MCF 10A (cell line): ENCODE data around the gene ADAM8. TPM values are rescaled to one million over a fixed set of nuclear protein-coding genes. Genes with fewer than 3 reads are reported as not detected.
A peak's percentile ranks its signal among the peaks of the same experiment; 100 is the strongest.

ENCODE experiments used
- BruUV-seq: library from RNA; stranded (reverse); fragments of 400-500 nt; replicated peaks from 2 replicates; lab custom pipeline; 2021; lab: Mats Ljungman, UMichigan
- CTCF ChIA-PET: fragments of 300-600 bp; sonication (Branson Sonifier 250); formaldehyde crosslinking; extraction: SDS; loops from one replicate; lab custom pipeline; 2021; ENCODE audit warnings: antibody characterized with exemption, inconsistent platforms; lab: Yijun Ruan, JAX
- POLR2A ChIA-PET: fragments of 300-600, 350-650 bp; sonication (Branson Sonifier 250); formaldehyde crosslinking; extraction: SDS; loops from one replicate; lab custom pipeline; 2020; ENCODE audit warnings: antibody characterized with exemption, inconsistent platforms; lab: Yijun Ruan, JAX
- DNase-seq: peaks from one replicate; pipeline ENCODE4 v3.0.0-alpha.2; 2018; ENCODE audit not compliant: unreplicated experiment
- H3K27ac Mint-ChIP-seq: one replicate; pipeline ENCODE4 v1.8.0; 2022; ENCODE audit warnings: mild to moderate bottlenecking, low read depth, mixed read lengths; ENCODE audit not compliant: unreplicated experiment
- H3K27me3 Mint-ChIP-seq: one replicate; pipeline ENCODE4 v1.8.0; 2022; ENCODE audit warnings: mixed read lengths; ENCODE audit not compliant: insufficient read depth, unreplicated experiment
- H3K36me3 Mint-ChIP-seq: one replicate; pipeline ENCODE4 v1.8.0; 2022; ENCODE audit warnings: mild to moderate bottlenecking, moderate library complexity, mixed read lengths; ENCODE audit not compliant: insufficient read depth, unreplicated experiment
- H3K4me1 Mint-ChIP-seq: one replicate; pipeline ENCODE4 v1.8.0; 2022; ENCODE audit warnings: mixed read lengths; ENCODE audit not compliant: insufficient read depth, unreplicated experiment
- H3K4me3 Mint-ChIP-seq: one replicate; pipeline ENCODE4 v1.8.0; 2022; ENCODE audit warnings: mild to moderate bottlenecking, moderate library complexity, mixed read lengths; ENCODE audit not compliant: unreplicated experiment
- H3K9me3 Mint-ChIP-seq: one replicate; pipeline ENCODE4 v1.8.0; 2022; ENCODE audit warnings: mixed read lengths; ENCODE audit not compliant: unreplicated experiment
- intact Hi-C: fragments of 100-400 bp; cut with micrococcal nuclease; formaldehyde crosslinking; loops from 2 replicates; pipeline ENCODE4 v1.14.1; 2022
- total RNA-seq: library from RNA; stranded (reverse); gene quantifications from 2 replicates; pipeline ENCODE4 v1.2.3, GENCODE V29; 2022
- TF ChIP-seq, protein P1 (sequence below): fragments of 200-600 bp; IDR thresholded peaks from one replicate; pipeline ENCODE4 v1.8.0; 2022; ENCODE audit warnings: antibody characterized with exemption, mild to moderate bottlenecking; ENCODE audit not compliant: unreplicated experiment

The ADAM8 gene
- total RNA-seq, 1 experiment from 2014 or later, result 23.2 TPM

DNA sequence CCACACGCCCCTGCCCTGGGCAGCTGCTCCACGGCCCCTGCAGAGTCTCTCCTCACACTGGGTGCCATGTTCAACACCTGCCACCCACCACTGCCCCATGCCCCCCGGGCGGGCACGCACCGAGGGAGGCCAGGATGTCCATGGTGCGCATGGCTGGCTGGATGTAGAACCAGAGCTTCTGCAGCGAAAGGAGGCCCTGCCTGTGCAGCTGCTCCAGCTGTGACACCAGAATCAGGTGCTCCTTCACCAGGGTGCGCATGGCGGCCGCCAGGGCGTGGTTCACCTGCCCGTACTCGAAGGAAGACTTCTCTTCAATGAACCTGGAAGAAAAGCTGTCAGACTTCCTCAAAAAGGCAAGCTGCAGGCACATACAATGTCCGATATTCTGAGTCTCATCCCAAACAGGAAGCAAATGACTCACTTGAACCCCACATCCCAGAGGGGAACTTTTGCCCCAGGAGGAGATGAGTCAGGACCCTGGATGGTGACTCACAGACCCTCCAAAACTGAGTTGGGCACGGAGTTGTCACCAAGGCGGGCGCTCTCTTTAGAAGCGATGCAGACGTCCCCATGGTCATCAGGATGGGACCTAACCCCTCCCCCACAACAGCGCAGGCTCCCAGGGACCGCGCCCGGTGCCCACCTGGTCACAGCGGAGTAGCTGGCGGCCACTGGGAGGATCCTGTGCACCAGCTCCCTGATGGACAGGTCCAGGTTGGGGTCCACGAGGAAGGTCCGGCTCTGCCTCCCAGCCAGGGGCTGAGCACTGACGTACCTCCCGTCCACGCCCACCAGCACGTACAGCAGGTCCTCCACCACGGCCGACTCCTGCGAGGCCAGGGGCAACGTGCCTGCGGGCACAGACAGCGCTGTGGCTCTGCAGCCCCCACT is 16.5 kb upstream of the ADAM8 start:
- no TSS peak for BruUV-seq
- ChIA-PET POLR2A (interaction anchor here (0.9 to 1.2 kb wide), 2 partner anchors 15 to 18 kb away, joined by 4 read pairs; no protein-coding TSS in a partner anchor), CTCF (interaction anchor here (0.7 to 1.6 kb wide), 5 partner anchors 9 to 36 kb away, joined by 3 to 11 read pairs (median 3); no protein-coding TSS in a partner anchor)
- Mint-ChIP-seq H3K27me3 (no peaks in the 10 kb centered on the region), H3K4me3 (no peak overlapping the region), H3K9me3 (no peaks in the 10 kb centered on the region), H3K27ac (no peak overlapping the region), H3K4me1 (peaks cover 4% of the 10 kb centered on the region), H3K36me3 (peaks cover 87% of the 10 kb centered on the region)
- TF ChIP-seq, protein P1, sequence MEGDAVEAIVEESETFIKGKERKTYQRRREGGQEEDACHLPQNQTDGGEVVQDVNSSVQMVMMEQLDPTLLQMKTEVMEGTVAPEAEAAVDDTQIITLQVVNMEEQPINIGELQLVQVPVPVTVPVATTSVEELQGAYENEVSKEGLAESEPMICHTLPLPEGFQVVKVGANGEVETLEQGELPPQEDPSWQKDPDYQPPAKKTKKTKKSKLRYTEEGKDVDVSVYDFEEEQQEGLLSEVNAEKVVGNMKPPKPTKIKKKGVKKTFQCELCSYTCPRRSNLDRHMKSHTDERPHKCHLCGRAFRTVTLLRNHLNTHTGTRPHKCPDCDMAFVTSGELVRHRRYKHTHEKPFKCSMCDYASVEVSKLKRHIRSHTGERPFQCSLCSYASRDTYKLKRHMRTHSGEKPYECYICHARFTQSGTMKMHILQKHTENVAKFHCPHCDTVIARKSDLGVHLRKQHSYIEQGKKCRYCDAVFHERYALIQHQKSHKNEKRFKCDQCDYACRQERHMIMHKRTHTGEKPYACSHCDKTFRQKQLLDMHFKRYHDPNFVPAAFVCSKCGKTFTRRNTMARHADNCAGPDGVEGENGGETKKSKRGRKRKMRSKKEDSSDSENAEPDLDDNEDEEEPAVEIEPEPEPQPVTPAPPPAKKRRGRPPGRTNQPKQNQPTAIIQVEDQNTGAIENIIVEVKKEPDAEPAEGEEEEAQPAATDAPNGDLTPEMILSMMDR, result no peak
- intact Hi-C loops, result no loop called here
- DNase-seq, result peak; percentile 93

DNA sequence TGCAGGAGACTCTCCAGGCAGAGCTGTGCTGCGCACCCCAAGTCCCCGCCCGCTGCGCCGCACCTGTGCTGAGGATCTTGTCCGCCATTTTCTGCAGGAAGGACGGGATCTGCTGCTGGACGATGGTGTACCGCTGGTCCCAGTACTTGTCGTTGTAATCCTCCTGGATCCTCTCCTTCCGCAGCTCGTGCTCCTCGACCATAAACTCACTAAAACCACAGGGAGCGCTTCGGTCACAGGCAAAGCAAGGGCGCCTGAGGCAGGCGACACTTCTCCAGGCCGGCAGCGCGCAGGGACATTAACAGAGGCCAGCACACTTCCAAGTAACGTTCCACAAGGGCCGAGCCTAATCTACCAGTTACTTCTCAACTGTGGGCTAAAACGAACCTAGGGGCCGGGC is 13.1 kb upstream of the ADAM8 start:
- POLR2A ChIA-PET, result no interaction called here
- no peak for DNase-seq
- H3K36me3 Mint-ChIP-seq, result peaks cover 85% of the 10 kb centered on the region

DNA sequence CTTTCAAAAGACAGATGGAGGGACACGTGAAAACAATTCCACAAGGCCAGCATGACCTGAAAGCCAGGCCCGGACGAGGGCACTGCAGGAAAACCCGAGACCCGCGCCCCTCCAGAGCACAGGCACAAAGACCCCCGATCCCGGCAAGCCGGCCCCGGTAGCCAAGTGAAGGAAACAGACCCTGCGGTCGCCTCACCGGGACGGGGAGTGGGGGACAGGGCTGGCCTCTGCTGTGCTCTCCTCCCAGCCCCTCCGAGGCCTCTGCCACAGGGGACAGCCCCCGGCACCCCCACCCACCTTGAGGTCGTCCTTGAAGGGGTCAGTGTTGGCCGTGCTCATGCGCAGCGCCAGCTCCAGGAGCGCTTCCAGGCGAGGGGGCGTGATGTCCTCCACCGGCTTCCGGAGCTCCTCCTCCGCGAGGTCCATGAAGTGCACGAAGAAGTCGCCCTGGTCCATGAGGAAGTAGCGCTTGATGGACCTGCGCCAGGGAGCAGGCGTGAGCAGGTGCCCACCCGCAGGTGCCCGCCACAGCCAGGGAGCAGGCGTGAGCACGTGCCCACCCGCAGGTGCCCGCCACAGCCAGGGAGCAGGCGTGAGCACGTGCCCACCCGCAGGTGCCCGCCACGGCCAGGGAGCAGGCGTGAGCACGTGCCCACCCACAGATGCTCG is 11.3 kb upstream of the ADAM8 start:
- no peak for DNase-seq
- H3K27ac Mint-ChIP-seq, result no peak overlapping the region
- POLR2A ChIA-PET, result no interaction called here
- TF ChIP-seq, protein P1, result no peak
- BruUV-seq, result no TSS peak
- H3K4me3 Mint-ChIP-seq, result no peak overlapping the region
- peaks cover 79% of the 10 kb centered on the region for H3K36me3 Mint-ChIP-seq
- H3K27me3 Mint-ChIP-seq, result no peaks in the 10 kb centered on the region
- H3K9me3 Mint-ChIP-seq, result no peaks in the 10 kb centered on the region
- CTCF ChIA-PET, result interaction anchor here (0.6 to 2.0 kb wide), 6 partner anchors 9 to 243 kb away, joined by 3 to 14 read pairs (median 4); no protein-coding TSS in a partner anchor
- intact Hi-C loops, result no loop called here
- no peaks in the 10 kb centered on the region for H3K4me1 Mint-ChIP-seq

More for the DNA sequence above, 13.1 kb upstream of the ADAM8 start:
- H3K9me3 Mint-ChIP-seq, result no peaks in the 10 kb centered on the region
- H3K27me3 Mint-ChIP-seq, result no peaks in the 10 kb centered on the region
- H3K27ac Mint-ChIP-seq, result no peak overlapping the region
- intact Hi-C loops, result no loop called here
- no peak overlapping the region for H3K4me3 Mint-ChIP-seq
- no TSS peak for BruUV-seq
- H3K4me1 Mint-ChIP-seq, result peaks cover 3% of the 10 kb centered on the region
- TF ChIP-seq, protein P1, result no peak
- CTCF ChIA-PET, result no interaction called here

DNA sequence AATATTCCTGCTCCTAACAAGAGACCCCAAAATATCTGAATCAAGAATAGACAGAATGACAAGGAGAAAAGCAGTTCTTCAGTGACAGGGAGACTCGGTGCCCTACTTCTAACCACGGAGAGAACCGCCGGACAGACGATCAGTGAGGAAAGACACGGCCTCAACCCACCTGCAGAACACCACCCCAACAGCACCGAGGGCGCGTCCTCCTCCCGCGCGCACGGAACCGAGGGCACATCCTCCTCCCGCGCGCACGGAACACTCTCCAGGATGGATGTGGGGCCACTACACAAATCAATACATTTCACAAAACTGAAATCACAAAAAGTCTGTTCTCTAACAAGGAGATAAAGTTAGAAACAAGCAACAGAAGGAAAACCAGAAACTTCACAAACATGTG is 9.7 kb upstream of the ADAM8 start:
- TSS peak; percentile 29 for BruUV-seq
- intact Hi-C loops, result no loop called here
- POLR2A ChIA-PET, result no interaction called here
- Mint-ChIP-seq H3K27me3 (no peaks in the 10 kb centered on the region), H3K4me1 (no peaks in the 10 kb centered on the region), H3K9me3 (no peaks in the 10 kb centered on the region), H3K4me3 (no peak overlapping the region), H3K27ac (peak overlapping the region; percentile 66), H3K36me3 (peaks cover 79% of the 10 kb centered on the region)
- TF ChIP-seq, protein P1, result no peak
- CTCF ChIA-PET, result interaction anchor here (0.5 to 0.9 kb wide), 3 partner anchors 8 to 448 kb away, joined by 3 to 4 read pairs (median 4); no protein-coding TSS in a partner anchor
- no peak for DNase-seq
